HG02840 (cell line): ENCODE measurements around the gene RPAIN.

Experiments used
- ATAC-seq: cut with Tn5 transposase; IDR thresholded peaks from one replicate; pipeline ENCODE4 v1.9.1; 2021; ENCODE audit warnings: mild to moderate bottlenecking, moderate library complexity, moderate number of reproducible peaks; ENCODE audit not compliant: unreplicated experiment, low FRiP score

RPAIN gene

GRCh38 chr17:5419959-5420653, at the start of gene RPAIN:
Gene RPAIN (plus strand): TSS chr17:5420182. CDS start chr17:5420211, 29 bp downstream.
- ATAC-seq: peak; percentile 58

GRCh38 chr17:5370411-5370810, 49.6 kb upstream of the RPAIN start:
- no peak for ATAC-seq

GRCh38 chr17:5373112-5373511, 46.9 kb upstream of the RPAIN start:
- no peak for ATAC-seq

- ATAC-seq: no peak
Observed at GRCh38 chr17:5378566-5379207, 41.3 kb upstream of the RPAIN start.

GRCh38 chr17:5379351-5380107, 40.5 kb upstream of the RPAIN start:
- ATAC-seq: no peak

- no peak for ATAC-seq
Observed at GRCh38 chr17:5380491-5381135, 39.4 kb upstream of the RPAIN start.

- no peak for ATAC-seq
Observed at GRCh38 chr17:5381542-5381941, 38.4 kb upstream of the RPAIN start.

GRCh38 chr17:5391678-5392077, 28.3 kb upstream of the RPAIN start:
- no peak for ATAC-seq

- ATAC-seq: no peak
Observed at GRCh38 chr17:5396612-5397011, 23.4 kb upstream of the RPAIN start.

GRCh38 chr17:5399767-5400166, 20.2 kb upstream of the RPAIN start:
- ATAC-seq: no peak

- ATAC-seq: no peak
Observed at GRCh38 chr17:5405400-5405799, 14.6 kb upstream of the RPAIN start.

GRCh38 chr17:5408186-5408585, 11.8 kb upstream of the RPAIN start:
- no peak for ATAC-seq

- ATAC-seq: no peak
Observed at GRCh38 chr17:5410594-5411272, 9.2 kb upstream of the RPAIN start.

GRCh38 chr17:5413682-5414081, 6.3 kb upstream of the RPAIN start:
- no peak for ATAC-seq

GRCh38 chr17:5416901-5417300, 3.1 kb upstream of the RPAIN start:
- no peak for ATAC-seq

- ATAC-seq: peak; percentile 18
Observed at GRCh38 chr17:5418858-5419355, 1.1 kb upstream of the RPAIN start.

GRCh38 chr17:5419356-5419958, 525 bp upstream of the RPAIN start, which contains the start of gene NUP88:
Gene NUP88 (minus strand): TSS chr17:5419662. CDS start chr17:5419650, 12 bp downstream.
- ATAC-seq: peak; percentile 84

GRCh38 chr17:5422505-5422904, 2.5 kb downstream of the RPAIN start:
- ATAC-seq: no peak

- ATAC-seq: no peak
Observed at GRCh38 chr17:5424909-5425308, 4.9 kb downstream of the RPAIN start.

- ATAC-seq: no peak
Observed at GRCh38 chr17:5425826-5426225, 5.8 kb downstream of the RPAIN start.
